ENCODE data around the gene DSTN.

DSTN gene

DNA sequence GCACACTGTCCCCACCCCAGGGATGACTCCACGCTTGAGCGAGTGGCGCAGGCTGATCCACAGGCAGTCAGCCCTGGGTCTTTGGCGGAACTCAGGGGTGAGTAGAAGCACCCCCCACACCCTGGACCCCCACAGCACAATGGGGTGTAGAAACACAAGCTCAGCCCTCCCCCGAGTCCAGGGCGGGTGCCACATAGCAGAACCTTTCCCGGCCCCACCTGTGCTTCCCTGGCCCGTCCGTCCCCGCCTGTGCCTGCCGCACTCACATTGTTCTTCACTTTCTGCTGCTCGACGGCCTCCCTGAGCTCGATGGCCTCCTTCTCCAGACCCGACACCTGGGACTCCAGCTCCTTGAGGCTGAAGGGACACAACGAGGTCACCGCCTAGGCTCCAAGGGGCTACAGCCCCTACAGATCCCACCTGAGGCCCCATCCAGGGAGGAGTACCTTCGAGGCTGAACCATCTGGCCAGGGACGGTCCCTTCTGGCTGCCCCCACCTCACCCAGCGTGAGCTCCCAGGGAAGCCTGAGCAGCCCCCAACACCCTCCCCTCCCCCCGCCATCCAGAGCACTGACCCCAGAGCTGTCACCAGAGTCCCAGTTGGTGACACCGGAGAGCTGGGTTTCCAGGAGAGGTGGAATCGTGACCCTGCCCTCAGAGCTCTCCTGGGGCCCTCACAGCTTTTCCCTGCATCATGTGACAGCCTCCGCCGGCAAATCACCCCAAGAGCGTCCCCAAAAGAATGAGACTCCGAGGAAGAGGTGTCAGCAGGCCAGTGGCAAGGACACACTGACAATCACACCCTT, 55.6 kb downstream of the DSTN start:
- DNase-seq: no peak

DNA sequence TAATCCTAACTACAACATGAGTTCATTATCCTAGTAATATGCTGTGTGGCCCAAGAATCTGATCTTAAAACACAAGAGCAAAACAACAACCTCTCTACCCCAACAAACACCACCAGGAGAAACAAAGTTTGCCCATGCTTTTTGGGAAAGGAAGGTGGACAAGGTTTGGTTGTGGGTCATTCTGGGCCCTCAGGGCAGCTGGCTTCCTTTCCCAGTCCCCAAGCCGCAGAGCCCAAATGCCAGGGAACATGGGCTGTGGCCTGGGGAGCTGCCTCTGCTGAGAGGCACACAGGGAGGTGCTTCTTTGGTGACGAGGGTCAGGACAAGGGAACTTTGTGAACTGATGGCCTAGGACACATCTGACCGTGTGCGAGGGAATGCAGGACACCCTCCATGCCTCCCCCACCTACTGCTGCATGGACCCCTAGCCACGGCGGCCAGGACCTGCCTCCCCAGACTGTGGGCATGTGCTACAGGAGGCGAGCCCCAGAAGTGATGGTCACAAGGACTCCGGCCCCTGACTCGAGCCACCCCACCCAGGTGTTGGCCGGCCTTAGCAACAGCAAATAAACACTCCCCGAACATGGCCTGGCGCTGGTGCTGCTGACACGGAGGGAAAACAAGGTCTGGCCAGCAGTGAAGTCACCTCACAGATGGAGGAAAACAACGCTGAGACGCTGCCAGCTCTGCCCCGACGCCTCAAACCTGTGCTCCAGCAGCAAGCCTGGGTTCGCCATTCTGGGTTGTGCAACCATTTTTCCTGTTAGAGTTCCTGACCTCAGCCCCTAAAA, 56.5 kb downstream of the DSTN start:
- no peak for DNase-seq

DNA sequence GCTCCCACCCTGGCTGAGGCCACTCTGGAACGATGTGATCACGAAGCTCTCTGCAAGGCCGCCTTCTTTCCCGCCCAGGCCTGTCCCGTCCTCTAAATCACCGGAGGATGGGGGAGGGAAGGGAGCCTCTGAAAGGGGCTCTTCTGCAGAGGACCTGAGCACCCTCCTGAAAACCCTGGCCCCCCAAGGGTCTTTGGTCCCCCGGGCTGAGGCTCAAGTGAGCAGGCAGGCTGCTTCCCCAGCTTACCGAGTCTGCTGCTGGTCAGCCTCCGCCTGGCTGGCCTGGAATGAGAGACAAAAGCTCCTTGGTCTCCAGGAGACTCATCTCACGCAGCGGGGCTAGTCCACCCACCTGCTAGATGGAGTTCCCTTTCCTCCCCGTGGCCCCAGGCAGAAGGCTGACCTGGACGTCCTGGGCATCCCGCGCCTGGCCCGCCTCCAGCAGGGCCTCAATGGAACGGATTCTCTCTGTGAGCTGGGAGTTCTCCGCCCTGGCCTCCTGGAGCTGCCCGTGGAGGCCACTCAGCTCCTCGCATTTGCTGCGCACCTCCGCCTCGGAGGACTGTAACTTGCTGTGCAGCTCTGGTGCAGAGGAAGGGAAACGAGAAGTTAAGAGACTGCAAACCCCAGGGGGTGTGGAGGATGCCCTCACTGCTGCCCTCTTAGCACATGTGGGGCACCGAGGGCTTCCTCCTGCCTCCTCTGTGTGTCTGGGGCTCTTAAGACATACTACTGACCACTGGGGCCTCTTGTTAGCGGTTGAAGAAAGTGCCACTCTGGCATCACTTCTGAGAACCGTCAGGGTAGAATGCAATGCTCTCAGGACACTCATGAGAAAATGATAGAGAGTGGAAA, 57.5 kb downstream of the DSTN start:
- DNase-seq: no peak

DNA sequence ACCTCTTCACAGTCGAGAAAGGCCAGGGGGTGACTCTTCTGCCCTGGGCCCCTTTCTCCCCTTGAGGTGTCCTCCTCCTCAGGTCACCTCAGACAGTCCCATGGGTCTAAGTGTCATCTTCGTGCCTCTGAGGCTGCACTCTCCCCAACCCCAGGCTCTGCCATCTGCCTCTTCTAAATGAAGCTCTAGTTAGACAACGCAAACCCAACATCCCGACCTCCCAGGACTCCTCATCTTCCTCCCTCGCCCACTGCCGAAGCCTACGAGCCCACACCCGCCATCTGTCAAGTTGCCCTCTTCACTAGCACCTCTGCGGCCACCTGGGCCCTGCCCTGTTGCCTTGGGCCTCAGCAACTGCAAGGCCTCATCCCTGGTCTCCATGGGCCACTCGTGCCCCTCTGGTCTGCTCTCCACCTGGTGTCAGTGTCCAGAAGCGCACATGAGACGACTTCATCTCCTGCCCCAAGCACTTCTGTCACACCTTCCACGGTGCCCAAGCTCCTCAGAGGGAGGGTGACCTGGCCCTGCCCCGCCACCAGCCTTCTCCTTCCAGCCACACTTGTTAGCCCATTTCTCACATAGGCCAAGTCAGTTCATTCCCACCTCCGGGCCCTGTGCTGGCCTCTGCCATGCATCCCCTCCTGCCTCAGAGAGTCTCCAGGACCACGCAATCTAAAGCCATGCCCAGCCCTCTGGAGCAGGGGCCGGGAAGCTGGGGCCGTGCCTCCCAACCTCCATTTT, 58.4 kb downstream of the DSTN start:
- no peak for DNase-seq

DNA sequence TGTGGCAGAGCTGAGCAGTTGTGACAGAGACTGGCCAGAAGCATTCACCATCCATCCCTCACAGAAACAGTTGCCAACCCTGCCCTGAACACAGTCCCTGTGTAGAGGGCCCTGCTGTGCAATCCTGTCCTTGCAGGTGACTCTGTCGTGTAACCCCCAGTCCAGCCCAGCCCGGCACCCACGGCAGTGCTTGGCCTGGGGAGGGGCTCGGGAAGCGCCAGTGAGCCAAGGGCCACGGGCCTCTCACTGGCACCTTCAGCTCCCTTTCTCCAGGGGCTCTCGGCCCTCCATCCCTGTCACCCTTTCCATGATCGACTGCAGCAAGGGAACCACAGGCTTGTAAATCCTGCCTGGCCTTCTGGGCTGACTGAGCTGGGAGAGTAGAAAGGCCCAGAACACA, 59.1 kb downstream of the DSTN start:
- DNase-seq: no peak

DNA sequence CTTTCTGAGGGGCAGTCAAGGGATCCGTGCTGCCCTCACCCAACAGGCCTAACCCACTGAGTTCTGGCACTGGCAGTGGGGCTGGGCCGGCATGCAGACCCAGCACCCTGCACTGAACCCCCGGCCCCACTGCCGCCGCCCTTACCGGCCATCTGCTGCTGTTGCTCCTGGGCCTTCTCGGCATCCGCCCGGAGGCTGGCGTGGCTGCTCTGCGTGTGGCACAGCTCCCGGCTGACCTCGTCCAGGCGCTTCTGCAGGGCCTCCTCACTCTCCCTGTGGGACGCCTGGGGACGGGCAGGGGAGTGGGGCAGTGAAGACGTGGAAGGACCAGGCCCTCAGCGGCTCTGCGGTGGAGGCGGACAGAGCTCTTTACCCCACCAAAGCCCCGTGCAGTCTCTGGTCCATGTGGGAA, 59.8 kb downstream of the DSTN start:
- DNase-seq: no peak

DNA sequence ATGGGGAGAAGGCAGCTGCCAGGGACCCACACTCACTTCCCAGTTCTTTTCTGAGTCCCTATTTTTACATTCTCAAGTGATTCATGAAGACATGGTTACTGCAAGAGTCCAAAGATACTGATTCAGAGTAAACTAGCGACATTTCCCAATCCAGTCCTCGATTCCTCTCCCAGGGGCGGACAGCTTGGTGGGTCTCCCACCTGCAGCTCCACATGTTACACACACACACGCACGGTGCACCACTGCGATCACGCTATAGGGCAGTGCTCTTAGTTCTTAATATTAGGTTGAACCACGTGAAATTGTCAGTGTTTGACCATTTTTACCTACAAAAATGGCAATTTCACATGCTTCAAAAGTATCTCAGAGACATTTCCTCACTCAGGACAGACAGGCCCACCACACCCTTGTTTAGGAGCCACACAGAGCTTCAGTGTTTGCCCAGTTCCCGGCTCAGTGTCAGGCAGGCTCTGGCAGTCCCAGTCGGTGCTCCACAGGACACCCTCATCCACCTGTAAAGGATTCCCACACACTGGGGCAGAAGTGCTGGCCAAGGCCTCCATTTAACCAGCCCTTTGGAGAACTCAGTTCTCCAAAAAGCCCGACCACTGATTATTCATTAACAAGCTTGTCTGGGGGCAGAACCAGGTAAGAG, 60.4 kb downstream of the DSTN start:
- no peak for DNase-seq

DNA sequence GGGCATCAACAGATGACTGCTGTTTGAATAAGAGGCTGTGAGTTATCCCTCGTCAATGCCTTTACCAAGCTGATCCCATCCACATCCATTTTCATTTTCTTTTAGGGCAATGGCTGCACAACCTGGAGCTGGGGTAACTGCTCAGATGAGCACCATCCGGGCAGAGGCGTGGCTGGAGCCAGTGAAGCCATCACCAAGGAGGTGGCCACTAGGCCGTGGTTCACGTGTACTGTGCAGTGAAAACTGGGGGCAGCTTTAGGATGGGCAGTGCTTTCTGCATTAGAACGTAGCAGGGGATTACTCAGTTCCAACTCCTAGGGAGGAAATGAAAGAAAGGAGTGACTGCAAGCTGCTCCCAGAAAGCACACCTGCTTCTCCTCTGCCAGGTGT, 60.9 kb downstream of the DSTN start:
- DNase-seq: no peak

DNA sequence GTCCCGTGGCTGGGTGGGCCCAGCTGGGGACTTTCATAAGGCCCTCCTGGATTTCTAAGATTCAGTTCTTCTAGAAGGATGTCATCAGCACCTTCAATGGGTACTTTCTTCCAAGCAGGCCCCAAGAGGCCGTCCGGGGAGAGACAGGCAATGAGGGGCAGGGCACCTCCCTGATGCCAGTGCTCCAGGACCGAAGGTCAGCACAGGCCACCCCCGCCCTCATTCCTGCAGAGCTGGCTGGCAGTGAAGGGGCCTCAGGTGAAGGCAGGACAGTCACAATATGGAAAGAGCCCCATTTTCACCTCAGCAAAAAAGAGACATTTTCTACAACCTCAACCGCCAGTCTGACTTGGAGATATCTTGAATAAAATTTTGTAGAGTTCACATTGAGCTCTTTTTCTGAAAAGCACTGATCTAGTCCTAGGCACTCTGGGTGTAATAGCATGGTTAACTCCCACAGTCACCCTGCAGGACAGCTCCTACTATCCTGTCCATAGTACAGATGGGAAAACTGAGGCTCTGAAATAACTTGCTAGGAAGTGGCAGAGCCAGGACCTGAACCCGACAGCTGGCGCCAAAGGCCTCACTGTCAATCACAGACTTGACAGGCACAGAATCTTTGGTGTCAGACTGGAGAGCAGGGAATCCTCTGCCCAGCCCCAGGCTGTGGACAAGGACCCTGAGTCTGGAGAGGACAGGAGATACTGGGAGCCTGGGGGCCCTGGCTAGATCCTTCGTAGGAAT, 61.9 kb downstream of the DSTN start:
- no peak for DNase-seq

DNA sequence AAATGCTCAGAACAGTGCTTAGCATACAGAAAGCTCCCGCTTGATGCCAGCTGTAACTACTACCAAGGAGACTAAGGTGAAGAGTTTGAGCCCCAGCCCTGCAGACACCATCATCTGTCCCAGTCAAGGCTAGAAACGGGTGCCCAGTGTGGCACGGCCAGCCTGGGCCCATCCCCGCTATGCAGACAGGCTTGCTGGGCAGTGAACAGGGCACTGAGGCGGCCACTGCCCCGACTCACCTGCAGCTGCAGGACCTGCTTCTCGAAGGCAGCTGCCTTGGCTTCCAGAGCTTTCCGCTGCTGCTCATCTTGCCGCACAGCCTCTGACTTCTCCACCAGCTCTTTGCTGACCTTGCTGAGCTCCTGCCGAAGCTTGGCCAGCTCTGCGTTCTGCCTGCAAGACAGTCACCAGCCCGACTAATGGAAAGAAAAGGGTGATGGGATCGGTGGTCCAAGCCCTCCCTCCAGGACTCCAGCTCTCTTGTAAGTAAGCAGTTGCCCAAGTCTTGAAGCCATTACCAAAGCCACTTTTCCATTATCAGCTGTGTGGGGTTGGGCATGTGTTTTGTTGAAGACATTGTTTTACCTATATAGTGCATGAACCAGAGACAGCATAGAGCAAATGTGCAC, 63.5 kb downstream of the DSTN start:
- DNase-seq: no peak

DNA sequence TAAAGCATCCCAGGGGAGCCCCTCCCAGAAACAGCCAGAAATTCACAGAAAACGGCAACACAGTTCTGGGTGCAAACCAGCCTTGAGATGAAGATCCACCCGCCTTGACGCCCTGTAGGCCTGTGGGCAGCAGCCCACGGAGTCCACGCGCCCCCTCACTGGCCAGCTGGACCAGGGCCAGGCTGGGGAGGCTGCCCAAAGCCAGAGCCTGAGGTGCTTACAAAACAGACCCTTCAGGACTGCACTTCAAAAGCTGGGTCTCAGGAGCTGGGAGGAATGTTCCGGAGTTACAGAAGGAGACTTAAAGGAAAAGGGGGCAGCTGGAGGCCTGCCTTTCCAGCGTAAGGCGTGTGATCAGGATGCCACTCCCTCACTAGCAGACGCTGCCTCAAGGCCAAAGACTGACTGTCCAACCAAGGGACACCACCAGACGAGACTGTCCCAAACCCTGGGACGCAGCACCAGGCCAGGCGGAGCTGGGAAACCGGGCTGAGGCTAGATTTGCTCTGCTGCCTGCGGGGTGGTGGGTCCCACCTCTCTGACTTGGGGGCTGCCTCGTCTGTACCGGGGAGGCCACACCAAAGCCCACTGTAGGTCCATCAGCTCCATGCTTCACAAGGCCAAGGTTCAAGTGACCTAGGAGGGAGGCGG, 64.1 kb downstream of the DSTN start:
- DNase-seq: no peak

DNA sequence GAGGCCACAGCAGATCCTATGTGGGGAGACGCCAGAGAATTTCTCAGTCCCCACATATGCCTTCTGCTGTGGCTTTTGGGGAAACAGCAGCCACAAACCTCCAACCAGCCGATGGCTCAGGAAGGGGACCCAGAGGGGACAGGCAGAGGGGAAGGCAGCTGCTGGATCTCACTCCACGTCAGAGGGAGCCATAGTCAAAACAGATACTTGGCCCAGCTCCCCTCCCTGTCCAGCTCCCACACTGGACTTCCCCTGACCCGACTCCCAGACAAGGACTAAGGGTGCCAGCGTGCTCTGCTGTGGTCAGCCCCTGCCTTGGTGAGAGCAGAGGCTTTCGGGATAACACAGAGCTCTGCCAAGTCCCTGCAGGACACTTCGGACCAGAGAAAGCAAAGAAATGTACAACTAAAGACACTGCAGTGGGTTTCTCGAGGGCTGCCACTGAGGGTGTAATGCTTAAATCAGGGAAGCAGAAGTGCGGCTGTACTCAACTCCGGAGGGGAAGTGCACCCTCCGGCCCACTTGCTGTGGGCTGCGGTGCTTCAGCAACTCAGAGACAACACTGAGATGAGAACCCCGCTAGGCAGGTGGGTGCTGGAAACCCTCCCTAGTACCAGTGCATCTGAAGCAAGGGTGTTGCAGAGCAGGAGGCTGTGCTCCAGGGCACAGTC, 64.9 kb downstream of the DSTN start:
- DNase-seq: no peak

DNA sequence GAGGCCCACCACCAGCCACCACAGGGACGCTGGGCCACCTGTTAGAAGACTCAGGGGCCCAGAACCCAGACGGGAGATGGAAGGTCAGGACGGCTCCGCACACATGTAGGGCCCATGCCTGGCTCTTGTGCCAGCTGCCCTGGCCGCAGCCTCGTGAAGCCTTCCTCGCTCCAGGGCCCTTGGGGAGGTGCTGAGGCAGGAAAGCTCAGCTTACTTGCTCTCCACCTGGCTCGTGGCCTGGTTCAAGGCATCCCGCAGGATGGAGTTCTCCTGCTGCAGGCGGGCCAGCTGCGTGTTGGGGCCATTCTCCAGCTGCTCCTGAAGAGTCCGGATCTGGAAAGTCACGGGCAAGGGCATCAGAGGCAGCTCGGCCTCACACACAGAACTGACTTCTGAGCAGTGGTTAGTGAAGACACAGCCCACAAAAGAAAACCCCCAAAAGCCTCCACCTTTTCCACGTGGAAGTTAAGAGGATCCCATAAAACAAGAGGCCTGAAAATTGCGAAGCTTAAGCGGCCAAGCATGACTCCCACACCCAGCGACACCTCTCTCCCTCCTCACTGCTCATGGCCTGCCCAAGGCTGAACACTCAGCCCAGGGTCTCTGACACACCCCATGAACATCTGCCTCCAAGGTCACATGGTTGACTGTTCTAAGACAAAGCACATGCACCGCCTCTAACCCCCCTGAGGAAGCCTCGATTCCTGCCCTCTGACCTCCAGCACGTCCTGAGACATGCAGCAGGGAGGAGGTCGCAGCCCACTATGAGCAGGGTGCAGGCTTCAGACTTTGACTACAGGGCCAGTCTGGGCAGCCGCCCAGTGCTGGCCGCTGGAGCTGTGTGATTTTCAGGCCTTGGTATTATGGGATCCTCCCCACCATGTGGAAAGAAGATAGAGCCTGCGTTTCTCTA, 65.7 kb downstream of the DSTN start:
- DNase-seq: no peak

DNA sequence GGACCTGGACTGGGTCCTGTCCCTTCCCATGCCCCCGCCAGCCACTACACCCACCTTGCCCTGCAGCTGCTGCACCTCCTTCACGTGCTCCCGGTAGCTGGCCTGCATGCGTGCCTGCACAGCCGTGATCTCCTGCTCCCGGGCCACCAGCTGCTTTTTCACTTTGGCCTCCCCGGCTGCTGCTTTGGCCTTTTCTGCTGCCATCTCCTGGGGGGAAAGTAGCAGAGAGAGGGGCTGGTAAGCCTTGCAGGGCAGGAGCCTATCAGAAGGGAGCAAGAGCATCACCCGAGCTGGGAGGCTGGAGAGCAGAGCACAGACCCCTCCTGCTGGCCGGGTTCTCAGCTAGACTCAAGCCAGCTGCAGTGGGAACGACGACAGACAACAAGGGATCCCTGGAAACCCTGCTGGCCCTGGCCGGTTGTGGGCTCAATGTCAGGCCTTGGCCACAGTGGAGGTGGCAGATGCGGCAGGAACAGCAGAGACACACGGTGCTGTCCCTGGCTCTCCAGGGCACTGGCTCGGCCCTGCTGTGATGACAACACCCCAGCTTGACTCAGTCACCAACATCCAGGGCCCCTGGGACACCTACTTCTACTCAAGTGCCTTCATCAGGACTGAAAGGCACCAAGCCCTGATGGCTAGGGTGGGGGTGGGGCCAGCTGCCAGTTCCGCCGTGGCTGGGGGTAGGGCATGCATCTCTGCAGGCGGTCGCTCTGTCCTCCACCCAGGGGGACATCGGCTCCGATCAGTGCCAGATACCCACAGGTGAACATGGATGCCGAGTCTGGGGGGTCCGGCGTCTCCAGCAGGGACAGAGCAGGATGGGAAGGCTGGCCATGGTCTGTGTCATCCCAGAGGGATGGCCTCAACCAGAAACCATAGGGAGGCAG, 66.9 kb downstream of the DSTN start:
- DNase-seq: no peak

DNA sequence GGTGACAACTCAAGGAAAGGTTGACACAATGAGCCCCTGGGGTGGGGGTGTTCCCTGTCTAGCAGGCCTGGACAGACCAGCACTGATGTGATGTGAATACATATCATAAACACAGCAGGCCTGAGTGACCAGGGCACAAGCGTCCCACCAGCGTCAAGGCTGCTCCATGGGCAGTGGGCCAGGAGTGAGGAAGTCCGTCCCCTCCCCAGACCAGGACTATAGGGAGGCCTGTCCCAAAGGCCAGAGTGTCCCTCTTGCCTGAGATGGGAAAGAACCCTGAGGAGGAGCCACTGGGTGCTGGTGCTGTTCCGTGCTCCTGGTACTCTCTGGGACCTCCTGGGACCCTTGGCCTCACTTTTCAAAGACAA, 67.5 kb downstream of the DSTN start:
- DNase-seq: no peak

DNA sequence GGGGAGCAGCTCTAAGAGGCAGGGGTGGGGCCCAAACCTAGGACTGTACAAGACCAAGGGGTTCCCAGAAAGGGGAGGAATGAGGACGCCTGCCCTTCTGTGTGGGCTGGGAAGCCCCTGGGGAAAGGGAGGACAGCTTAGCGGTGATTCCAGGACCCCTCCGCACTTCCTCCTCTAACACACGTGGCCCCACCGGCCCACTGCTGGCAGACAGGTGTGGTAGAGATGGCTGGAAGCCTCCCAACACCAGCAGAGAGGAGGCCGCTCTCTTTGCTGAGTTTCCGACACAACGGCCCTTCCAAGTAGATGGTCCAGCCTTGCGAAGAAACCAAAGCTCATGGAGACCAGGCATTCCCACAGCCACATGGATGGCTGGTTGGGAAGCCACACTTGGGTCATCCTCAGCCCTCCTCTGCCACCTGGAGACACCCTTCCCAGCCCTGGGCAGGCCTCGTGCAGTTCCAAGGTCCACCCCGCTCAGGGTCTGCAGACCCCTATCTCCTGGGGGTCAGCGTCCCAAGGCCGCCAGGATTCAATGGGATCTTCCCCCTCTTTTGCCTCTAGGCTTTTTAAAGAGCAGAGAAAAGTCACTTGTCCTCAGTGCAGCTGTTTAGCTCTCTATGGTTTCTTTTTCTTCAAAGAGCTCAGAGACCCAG, 68.2 kb downstream of the DSTN start:
- no peak for DNase-seq

DNA sequence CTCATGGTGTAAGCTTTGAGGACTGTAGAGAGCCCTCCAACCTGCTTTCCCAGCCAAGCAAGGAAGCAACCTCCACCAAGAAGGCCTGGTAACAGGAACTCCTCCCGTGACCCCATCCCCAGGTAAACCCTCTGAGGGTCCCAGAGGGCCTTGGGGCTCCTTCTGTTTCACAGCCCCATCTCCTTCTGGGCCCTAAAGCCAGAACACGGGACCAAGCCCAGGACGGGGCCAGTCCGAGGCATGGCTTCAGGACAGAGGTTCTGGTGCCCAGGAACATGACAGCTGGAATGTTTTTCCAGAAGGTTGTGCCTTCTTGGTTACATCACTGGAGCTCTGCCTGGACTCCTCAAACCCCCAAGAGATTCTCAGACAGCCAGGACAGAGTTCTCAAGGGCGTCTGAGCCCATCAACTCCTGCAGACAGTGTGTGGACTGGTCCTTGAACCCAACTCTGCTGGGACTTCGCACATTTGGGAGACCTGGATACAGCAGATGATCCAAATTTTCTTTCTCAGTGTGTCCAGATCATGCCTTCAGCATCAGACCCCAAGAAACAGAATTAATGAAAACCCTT, 69.0 kb downstream of the DSTN start:
- DNase-seq: no peak

Measured in stimulated activated CD4-positive, alpha-beta T cell treated with anti-CD3 and anti-CD28 coated beads, Interleukin-4, amount 100 ng/mL, for 24 hours (primary cell).